ENCODE data around the gene ENDOD1. TPM values are rescaled to one million over a fixed set of nuclear protein-coding genes. Genes with fewer than 3 reads are reported as not detected.
A peak's percentile ranks its signal among the peaks of the same experiment; 100 is the strongest.

ENDOD1 gene, protein sequence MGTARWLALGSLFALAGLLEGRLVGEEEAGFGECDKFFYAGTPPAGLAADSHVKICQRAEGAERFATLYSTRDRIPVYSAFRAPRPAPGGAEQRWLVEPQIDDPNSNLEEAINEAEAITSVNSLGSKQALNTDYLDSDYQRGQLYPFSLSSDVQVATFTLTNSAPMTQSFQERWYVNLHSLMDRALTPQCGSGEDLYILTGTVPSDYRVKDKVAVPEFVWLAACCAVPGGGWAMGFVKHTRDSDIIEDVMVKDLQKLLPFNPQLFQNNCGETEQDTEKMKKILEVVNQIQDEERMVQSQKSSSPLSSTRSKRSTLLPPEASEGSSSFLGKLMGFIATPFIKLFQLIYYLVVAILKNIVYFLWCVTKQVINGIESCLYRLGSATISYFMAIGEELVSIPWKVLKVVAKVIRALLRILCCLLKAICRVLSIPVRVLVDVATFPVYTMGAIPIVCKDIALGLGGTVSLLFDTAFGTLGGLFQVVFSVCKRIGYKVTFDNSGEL
- total RNA-seq: 10 to 100 TPM; 55.6 to 71.8 TPM
- 28.9 TPM for polyA plus RNA-seq (ENCODE audit: insufficient read depth, low read depth, low replicate concordance)
- long read RNA-seq, donor 1, full-length matches to known transcripts: 28 of 28 reads
- long read RNA-seq, donor 1, partial matches to known transcripts: 0 of 28 reads
- long read RNA-seq, donor 1, other reads (novel, unspliced or antisense): 0 of 28 reads
- long read RNA-seq, donor 2, full-length matches to known transcripts: 15 of 15 reads
- long read RNA-seq, donor 2, partial matches to known transcripts: 0 of 15 reads
- long read RNA-seq, donor 2, other reads (novel, unspliced or antisense): 0 of 15 reads

DNA sequence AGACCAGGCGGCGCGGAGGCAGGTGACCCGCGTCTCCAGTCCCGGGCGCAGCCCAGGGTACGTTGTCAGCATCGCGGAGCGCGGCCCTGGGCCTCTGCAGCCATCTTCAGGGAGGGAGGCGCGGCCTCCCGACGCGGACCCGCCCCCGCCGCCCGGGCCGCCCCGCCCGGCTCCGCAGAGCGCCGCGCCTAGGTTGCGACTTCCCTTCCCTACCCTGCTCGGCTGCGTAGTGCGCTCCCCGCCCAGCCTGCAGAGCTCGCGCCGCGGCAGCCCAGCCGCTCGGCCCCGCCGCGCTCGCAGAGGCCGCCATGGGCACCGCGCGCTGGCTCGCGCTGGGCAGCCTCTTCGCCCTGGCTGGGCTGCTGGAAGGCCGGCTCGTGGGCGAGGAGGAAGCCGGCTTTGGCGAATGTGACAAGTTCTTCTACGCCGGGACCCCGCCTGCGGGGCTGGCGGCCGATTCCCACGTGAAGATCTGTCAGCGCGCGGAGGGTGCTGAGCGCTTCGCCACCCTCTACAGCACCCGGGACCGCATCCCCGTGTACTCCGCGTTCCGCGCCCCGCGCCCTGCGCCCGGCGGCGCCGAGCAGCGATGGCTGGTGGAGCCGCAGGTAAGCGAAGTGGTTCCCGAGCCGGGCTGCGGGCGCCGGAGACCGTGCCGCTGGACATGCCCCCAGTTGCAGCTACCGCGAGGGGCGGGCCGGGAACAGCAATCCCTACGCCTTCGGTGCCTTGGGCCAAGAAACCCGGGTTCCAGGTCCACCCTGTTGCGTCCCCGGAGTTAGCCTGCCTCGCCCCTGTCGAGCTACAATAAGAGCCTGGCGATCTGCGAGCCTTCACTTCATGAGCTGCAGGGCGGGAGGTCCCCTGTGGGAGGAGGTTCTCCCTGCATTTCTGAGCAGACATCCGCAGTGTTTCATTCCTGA is at the start of gene ENDOD1:
Gene ENDOD1 (plus strand): TSS at position 227 of the 923 bp plus-strand sequence. CDS start 82 bp downstream, at position 309.
- intact Hi-C loops (cut with DNase I; ENCODE audit: low total_unique reads): no loop called here
- peaks cover 24% of the 10 kb centered on the region for H3K4me1 ChIP-seq

DNA sequence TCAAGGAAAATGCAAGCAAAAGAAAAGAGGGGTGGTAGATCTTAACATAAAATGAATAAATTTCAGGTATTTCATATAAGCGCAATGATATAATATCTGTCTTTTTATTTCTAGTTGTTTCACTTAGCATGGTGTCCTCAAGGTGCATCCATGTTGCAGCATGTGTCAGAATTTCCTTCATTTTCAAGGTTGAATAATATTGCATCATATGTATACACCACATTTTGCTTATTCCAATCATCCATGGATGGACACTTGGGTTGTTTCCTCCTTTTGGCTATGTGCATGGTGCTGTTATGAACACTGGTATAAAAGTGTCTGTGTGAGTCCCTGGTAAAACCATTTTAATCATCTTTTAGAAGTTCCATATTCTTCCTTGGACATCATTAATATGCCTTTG is 47.4 kb upstream of the ENDOD1 start:
- Histone ChIP-seq H3K27ac (no peak overlapping the region), H3K4me1 (no peaks in the 10 kb centered on the region), H3K4me3 (no peak overlapping the region), H3K9me3 (no peaks in the 10 kb centered on the region), H3K27me3 (no peaks in the 10 kb centered on the region), H3K36me3 (ENCODE audit: low read depth, missing control alignments) (no peaks in the 10 kb centered on the region)
- TF ChIP-seq POLR2A (IDR thresholded peaks at IDR 0.05): no peak
- TF ChIP-seq, protein P1, sequence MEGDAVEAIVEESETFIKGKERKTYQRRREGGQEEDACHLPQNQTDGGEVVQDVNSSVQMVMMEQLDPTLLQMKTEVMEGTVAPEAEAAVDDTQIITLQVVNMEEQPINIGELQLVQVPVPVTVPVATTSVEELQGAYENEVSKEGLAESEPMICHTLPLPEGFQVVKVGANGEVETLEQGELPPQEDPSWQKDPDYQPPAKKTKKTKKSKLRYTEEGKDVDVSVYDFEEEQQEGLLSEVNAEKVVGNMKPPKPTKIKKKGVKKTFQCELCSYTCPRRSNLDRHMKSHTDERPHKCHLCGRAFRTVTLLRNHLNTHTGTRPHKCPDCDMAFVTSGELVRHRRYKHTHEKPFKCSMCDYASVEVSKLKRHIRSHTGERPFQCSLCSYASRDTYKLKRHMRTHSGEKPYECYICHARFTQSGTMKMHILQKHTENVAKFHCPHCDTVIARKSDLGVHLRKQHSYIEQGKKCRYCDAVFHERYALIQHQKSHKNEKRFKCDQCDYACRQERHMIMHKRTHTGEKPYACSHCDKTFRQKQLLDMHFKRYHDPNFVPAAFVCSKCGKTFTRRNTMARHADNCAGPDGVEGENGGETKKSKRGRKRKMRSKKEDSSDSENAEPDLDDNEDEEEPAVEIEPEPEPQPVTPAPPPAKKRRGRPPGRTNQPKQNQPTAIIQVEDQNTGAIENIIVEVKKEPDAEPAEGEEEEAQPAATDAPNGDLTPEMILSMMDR (IDR thresholded peaks at IDR 0.05): no peak
- 94 to 96% methylated on average over 1 of the region's 1 CpG for WGBS, 2 donors
- intact Hi-C loops (cut with DNase I; ENCODE audit: low total_unique reads): no loop called here
- DNase-seq: no peak

More for the DNA sequence above, at the start of gene ENDOD1:
- peak within 1 kb of the TSS; percentile 86 to 93 for H3K27ac ChIP-seq
- H3K4me3 ChIP-seq: peak within 1 kb of the TSS; percentile 73 to 81
- peak; percentile 27 for TF ChIP-seq POLR2A (IDR thresholded peaks at IDR 0.05)
- TF ChIP-seq, protein P1 (IDR thresholded peaks at IDR 0.05): no peak
- WGBS, 2 donors: 1% methylated on average over 86 of the region's 106 CpGs; no CpG with 5 or more reads in 1 of the 2 donors
- peak; percentile 86 for DNase-seq
- H3K27me3 ChIP-seq: no peaks in the 10 kb centered on the region
- no peaks in the 10 kb centered on the region for H3K9me3 ChIP-seq
- H3K36me3 ChIP-seq (ENCODE audit: low read depth, missing control alignments): no peaks in the 10 kb centered on the region

DNA sequence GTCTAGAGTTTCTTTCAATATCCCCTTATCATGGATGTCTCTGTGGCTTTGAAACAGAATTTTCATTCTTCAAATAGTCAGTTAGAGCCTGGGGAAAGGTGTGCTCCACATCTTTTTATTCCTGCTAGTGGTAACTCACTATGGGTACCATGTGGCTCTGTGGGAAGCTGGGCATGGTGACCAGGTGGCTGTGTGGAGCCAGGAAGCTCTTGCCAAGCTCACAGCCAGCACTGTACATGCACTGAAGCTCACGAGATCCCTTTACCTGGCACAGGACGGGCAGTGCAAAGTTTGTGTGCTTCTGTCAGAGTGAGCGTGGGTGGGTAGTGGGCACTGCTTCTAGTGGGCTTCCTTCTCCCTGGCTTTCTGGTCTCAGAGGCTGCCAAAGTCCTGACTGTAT is 46.7 kb upstream of the ENDOD1 start:
- no peak for TF ChIP-seq POLR2A (IDR thresholded peaks at IDR 0.05)
- TF ChIP-seq, protein P1 (IDR thresholded peaks at IDR 0.05): no peak
- DNase-seq: no peak

DNA sequence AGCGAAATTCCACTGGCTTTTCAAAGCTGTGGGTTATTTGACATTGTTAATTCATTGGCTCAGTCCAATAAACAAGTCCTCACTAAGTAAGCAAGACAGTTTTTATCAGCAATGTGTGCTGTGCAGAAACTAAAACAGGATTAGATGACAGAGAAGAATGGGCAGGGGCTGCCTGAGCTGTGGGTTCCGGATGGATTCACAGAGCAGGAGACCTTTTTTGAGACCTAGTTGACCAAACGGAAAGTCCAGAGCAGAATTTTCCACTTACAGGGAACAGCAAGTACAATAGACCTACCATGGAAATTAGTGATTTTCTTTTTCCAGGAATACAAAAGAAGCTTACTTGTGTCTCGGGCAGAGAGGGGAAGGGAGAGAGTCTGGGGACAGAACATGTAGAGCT is 45.6 kb upstream of the ENDOD1 start:
- intact Hi-C loops (cut with DNase I; ENCODE audit: low total_unique reads): no loop called here
- no peak overlapping the region for H3K27ac ChIP-seq
- H3K9me3 ChIP-seq: no peaks in the 10 kb centered on the region
- no peaks in the 10 kb centered on the region for H3K4me1 ChIP-seq
- H3K4me3 ChIP-seq: no peak overlapping the region
- no peak for DNase-seq
- WGBS, 2 donors: 77 to 81% methylated on average over 4 of the region's 4 CpGs
- H3K27me3 ChIP-seq: no peaks in the 10 kb centered on the region
- TF ChIP-seq POLR2A (IDR thresholded peaks at IDR 0.05): no peak
- TF ChIP-seq, protein P1 (IDR thresholded peaks at IDR 0.05): no peak
- H3K36me3 ChIP-seq (ENCODE audit: low read depth, missing control alignments): no peaks in the 10 kb centered on the region

More for the DNA sequence above, 46.7 kb upstream of the ENDOD1 start:
- Histone ChIP-seq H3K27ac (no peak overlapping the region), H3K36me3 (ENCODE audit: low read depth, missing control alignments) (no peaks in the 10 kb centered on the region), H3K4me3 (no peak overlapping the region), H3K27me3 (no peaks in the 10 kb centered on the region), H3K4me1 (no peaks in the 10 kb centered on the region), H3K9me3 (no peaks in the 10 kb centered on the region)
- intact Hi-C loops (cut with DNase I; ENCODE audit: low total_unique reads): no loop called here
- WGBS, 2 donors: 89 to 90% methylated on average over 3 of the region's 3 CpGs
